ENCODE data around the gene VTA1.
"Not testable (repeated sequence)": the region's sequence is repeated elsewhere in the genome, so short reads cannot be mapped to it uniquely, and the experiment has no call there.

VTA1 gene

GRCh38 chr6:142229518-142230270, 82.6 kb downstream of the VTA1 start:
- DNase-seq = not testable (repeated sequence)

- DNase-seq = peak; percentile 50
Measured at GRCh38 chr6:142232206-142233044, 85.4 kb downstream of the VTA1 start.

- no peak for DNase-seq
Measured at GRCh38 chr6:142233945-142234682, 87.1 kb downstream of the VTA1 start.

- DNase-seq = no peak
Measured at GRCh38 chr6:142235272-142235671, 88.2 kb downstream of the VTA1 start.

- no peak for DNase-seq
Measured at GRCh38 chr6:142235791-142236190, 88.7 kb downstream of the VTA1 start.

- DNase-seq = no peak
Measured at GRCh38 chr6:142236691-142237090, 89.6 kb downstream of the VTA1 start.

- no peak for DNase-seq
Measured at GRCh38 chr6:142238881-142239280, 91.8 kb downstream of the VTA1 start.

GRCh38 chr6:142240179-142240578, 93.1 kb downstream of the VTA1 start:
- DNase-seq = no peak

- DNase-seq = no peak
Measured at GRCh38 chr6:142241061-142241460, 94.0 kb downstream of the VTA1 start.

- no peak for DNase-seq
Measured at GRCh38 chr6:142242269-142242668, 95.2 kb downstream of the VTA1 start.

- no peak for DNase-seq
Measured at GRCh38 chr6:142246960-142247359, 99.9 kb downstream of the VTA1 start.

GRCh38 chr6:142249266-142249665, 102.2 kb downstream of the VTA1 start:
- DNase-seq = no peak

- no peak for DNase-seq
Measured at GRCh38 chr6:142251930-142252445, 104.9 kb downstream of the VTA1 start.

- DNase-seq = no peak
Measured at GRCh38 chr6:142254513-142254912, 107.5 kb downstream of the VTA1 start.

GRCh38 chr6:142255785-142256184, 108.7 kb downstream of the VTA1 start:
- no peak for DNase-seq

- no peak for DNase-seq
Measured at GRCh38 chr6:142258305-142258704, 111.2 kb downstream of the VTA1 start.

GRCh38 chr6:142258757-142259156, 111.7 kb downstream of the VTA1 start:
- DNase-seq = no peak

- DNase-seq = no peak
Measured at GRCh38 chr6:142260748-142261147, 113.7 kb downstream of the VTA1 start.

- DNase-seq = no peak
Measured at GRCh38 chr6:142262231-142262630, 115.2 kb downstream of the VTA1 start.

GRCh38 chr6:142265476-142265875, 118.4 kb downstream of the VTA1 start:
- no peak for DNase-seq

GRCh38 chr6:142266060-142266459, 119.0 kb downstream of the VTA1 start:
- DNase-seq = no peak

- no peak for DNase-seq
Measured at GRCh38 chr6:142271476-142271875, 124.4 kb downstream of the VTA1 start.
